Measurements from ENCODE around the gene PRM1.

DNA sequence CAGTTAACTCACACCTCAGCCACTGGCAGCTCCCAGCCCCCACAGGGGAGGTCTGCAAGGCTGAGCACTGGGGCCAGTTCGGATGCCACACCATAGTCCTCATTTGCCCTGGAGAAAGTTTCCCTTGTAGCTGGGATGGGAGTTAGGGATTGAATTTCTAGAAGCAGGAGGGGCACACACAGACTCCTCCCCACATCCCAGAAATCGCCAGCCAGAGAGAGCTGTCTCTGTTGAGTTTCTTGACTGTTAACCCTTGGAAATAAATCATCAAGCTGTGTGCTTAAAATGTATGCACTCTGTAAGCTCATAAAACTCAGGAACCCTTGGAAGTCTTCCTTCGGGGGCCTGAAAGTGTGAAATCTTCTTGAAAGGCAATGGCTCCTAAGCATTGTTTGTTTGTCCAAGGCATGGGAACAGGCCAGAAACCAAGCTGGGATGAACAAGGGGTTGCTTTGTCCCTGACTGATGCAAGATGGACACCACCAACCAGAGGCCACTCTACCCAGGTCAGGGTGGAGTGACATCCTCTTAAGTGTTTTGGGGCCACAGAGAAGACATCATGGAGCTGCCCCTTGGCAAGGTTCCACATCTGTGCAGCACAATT, 7.3 kb downstream of the PRM1 start:
- no peak for TF ChIP-seq POLR2A (IDR thresholded peaks at IDR 0.05)
- TF ChIP-seq, protein P1, sequence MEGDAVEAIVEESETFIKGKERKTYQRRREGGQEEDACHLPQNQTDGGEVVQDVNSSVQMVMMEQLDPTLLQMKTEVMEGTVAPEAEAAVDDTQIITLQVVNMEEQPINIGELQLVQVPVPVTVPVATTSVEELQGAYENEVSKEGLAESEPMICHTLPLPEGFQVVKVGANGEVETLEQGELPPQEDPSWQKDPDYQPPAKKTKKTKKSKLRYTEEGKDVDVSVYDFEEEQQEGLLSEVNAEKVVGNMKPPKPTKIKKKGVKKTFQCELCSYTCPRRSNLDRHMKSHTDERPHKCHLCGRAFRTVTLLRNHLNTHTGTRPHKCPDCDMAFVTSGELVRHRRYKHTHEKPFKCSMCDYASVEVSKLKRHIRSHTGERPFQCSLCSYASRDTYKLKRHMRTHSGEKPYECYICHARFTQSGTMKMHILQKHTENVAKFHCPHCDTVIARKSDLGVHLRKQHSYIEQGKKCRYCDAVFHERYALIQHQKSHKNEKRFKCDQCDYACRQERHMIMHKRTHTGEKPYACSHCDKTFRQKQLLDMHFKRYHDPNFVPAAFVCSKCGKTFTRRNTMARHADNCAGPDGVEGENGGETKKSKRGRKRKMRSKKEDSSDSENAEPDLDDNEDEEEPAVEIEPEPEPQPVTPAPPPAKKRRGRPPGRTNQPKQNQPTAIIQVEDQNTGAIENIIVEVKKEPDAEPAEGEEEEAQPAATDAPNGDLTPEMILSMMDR (IDR thresholded peaks at IDR 0.05 in 8 of 11, conservative IDR thresholded peaks at IDR 0.05 in 3 of 11): no peak
- no peak for TF ChIP-seq POLR2AphosphoS5 (IDR thresholded peaks at IDR 0.05)

All from spleen (tissue), 7 donors.